HG02970 (cell line): ENCODE results near the gene CACNB2.

Experiments used
- ATAC-seq: cut with Tn5 transposase; IDR thresholded peaks from one replicate; pipeline ENCODE4 v1.9.1; 2021; ENCODE audit warnings: mild to moderate bottlenecking, moderate library complexity, moderate number of reproducible peaks; ENCODE audit not compliant: unreplicated experiment, low FRiP score

The CACNB2 gene

GRCh38 chr10:18376650-18377049, 236.4 kb downstream of the CACNB2 start:
- ATAC-seq: no peak

DNA sequence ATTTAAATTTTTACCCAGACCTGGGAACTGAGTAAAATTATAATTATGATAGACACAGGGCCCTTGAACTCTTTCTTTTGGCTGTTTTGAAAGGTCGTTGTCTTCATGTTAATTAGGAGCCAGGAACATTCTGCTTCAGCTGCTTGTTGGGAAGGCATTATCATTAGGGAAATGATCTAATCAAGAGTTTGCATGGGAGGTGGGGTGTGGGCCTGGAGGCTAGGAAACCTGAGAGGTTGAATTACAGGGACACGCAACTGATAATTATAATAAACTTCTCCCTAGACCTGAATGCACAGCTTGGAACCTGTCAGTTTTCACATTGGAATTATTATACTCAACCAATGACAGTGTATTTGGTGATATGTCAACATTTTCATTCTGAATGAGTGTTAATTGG, 237.7 kb downstream of the CACNB2 start:
- no peak for ATAC-seq

- ATAC-seq: no peak
Observed at GRCh38 chr10:18378766-18379165, 238.5 kb downstream of the CACNB2 start.

DNA sequence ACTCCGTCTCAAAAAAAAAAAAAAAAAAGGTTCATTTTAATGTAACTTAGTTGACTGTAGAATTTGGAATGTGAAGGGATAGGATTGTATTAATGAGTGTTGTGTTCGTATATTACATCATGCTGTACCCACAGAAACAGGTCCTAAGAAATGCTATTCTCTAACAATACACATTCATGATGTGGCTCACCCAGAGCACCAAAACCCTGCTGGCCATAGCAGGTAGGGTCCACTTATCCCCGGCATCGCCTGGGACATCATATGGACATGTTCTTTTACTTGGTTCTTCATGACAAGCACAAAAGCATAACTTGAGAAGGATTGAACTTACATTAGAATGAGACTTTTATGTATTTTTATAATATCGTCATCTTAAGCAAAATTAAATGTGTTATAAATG, 241.5 kb downstream of the CACNB2 start:
- no peak for ATAC-seq

GRCh38 chr10:18397906-18398305, 257.7 kb downstream of the CACNB2 start:
- ATAC-seq: no peak

DNA sequence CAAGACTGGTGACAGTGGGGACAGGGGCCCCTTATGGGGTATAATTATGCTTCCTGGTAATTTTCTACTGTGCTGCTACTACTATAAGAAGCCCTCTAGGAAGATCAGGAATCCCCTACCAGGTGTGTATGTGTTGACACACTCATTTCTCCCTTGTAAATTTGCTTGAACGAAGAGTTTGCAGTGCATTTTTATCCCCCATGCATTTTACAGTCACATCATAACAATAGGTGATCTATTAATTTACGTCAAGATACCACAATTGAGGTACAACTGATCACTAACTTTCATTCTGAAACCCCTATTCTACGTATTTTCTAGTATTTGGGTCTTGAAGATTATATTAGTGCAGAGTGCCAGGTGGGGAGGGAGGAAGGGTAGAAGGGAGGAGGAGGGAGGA, 258.9 kb downstream of the CACNB2 start:
- ATAC-seq: peak; percentile 54

DNA sequence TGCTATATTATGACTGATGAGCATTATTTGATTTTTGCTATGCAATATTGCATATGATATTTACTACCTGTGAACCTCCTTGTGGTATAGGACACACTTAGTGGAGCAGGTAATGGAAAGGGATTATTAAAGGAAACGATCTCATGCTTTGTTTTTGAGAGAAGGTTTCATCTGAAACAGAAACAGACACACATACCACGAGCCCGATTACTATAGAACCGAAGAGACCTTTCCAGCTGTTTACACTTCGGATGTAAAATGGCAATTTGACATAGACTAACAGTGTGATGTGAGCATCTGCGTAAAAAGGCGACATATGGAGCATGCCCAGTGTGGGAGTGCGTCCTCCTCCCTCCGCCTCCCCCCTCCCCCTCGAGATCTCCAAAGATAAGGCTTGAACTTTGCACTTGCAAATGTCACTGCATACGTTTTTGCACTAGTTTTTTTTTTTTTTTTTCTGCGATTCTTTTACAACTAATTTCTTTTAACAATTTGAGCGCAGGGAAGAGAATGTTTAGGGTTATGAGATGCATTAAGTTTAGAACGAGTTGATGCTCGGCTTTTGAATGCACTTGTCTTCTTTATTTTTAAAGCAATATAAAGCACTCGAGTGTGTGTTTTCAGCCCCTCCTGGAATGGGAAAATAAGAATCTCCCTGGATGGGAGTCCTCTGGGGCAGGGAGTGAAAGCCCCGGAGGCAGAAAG, 260.1 kb downstream of the CACNB2 start:
- peak; percentile 67 for ATAC-seq

DNA sequence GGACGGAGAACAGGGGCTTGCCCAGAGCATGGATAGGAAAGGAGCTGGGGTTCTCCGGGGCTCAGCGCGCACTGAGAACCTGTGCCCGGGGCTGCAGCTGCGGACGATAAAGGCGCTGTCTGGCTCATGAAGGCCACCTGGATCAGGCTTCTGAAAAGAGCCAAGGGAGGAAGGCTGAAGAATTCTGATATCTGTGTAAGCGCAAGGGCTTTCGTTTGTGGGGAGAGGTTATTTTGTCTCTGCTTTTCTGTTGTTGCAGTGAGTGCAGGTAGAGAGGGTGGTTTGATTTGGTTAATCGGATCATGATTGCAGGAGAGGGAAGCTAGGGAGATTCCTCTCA, 260.7 kb downstream of the CACNB2 start:
- no peak for ATAC-seq

GRCh38 chr10:18401416-18402195, 261.4 kb downstream of the CACNB2 start:
- ATAC-seq: no peak

- ATAC-seq: no peak
Observed at GRCh38 chr10:18402853-18403252, 262.6 kb downstream of the CACNB2 start.

- ATAC-seq: no peak
Observed at GRCh38 chr10:18404530-18404929, 264.3 kb downstream of the CACNB2 start.

GRCh38 chr10:18406136-18406535, 265.9 kb downstream of the CACNB2 start:
- ATAC-seq: no peak

DNA sequence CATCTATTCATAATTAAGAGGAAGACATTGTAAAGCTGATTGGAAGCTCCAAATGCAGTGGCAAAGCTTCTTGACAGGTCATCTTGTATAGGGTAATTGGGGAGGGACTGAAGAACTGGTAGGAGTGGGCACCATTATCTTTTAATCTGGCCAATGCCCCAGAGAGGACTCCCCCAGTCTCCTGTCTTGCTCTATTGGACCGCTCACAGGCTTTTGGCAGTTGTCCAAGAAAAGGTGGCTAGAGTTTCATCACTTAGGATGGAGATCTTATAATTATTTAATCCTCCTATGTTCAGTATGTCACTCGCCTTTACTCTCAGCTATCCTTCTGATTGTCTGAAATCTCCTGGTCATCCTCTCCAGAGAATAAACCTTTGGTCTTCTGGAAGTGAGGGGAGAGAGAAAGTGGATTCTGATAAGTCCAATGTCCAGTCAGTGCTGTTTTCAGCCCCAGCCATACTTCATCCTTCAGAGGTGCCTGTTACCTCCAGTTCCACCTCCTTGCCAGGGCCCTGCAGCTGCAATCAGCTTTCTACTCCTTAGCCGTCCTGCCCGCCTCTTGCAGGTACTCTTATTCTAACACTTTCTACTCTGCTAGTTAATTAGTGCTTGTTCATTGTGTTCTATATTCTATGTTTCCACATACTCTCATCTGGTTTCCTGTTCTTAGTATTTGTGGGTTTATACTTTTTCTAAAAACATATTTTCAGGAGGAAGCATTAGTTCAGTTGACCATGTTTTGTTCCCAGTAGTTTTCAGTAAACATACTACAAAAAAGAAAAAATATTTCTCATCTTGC, 269.6 kb downstream of the CACNB2 start:
- ATAC-seq: no peak

DNA sequence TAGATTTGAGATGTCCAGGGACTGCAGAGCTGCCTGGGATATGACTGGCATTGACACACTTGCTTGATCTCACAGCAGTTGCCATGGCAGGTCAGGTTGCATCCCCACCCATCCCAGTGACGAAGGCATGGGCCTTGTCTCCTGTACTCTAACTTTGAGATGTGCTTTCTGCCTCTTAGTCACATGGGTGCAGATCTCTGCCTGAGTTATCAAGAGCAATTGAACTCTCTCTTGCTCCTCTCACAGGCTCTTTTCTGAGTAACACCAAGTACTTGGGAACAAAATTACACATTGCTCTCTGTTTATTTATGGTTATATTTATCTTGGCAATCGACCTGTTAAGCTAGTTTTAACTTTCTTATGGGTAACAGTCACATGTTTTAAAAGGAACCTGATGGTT, 273.8 kb downstream of the CACNB2 start:
- no peak for ATAC-seq

- no peak for ATAC-seq
Observed at GRCh38 chr10:18417950-18418527, 277.8 kb downstream of the CACNB2 start.

- ATAC-seq: no peak
Observed at GRCh38 chr10:18418541-18419215, 278.5 kb downstream of the CACNB2 start.

GRCh38 chr10:18419945-18420344, 279.7 kb downstream of the CACNB2 start:
- no peak for ATAC-seq

DNA sequence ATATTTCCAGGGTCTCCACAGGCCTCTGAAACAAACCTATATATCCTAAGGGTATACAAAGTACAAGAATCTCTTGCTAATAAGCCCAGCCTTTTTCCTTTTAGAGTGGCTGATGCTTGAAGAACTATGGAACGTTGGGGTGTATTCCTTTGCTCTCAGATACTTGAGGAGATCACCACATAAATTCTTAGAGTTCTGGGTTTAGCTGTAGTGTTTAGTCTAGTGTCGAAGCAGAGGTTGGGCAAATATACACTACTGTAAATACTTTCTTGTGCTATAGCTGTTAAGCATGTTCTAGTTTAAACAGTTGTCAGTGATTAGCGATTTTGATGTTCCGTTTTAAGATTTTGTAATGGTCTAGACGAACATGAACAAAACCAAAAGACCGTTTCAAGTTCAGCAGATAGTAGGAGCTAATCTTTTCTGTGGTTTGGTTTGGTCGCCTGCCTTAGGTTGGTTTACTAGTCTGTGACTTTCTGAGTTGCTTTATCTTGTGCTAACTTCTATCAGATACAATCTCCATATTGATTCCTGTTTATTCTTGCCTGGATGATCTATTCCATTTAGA, 281.6 kb downstream of the CACNB2 start:
- ATAC-seq: no peak

DNA sequence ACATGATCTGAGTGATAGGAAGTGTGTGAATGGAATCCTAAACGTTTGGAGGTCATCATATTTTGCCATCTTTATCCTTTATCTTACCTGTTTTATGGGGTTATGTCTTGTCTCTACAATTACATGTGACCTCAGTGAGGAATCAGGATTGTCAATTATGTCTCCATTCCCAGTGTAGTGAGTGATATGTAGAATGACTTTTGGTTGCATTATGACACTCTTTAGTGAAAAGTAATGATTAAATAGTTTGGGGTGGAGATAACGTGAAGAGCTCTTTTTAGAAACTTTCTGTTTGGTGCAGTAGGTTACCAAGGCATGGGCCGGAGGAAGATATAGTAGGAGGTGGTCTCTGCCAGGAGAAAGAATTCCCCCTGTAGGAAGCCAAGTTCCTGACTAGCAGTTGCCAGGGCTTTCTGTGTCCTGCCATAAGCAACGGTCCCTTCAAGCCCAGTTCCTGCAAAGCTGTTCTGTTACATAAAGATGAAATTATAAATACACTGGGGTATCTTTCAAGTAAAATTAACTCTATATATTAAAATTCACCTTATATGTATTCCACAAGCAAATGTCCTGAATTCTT, 282.9 kb downstream of the CACNB2 start:
- ATAC-seq: no peak

DNA sequence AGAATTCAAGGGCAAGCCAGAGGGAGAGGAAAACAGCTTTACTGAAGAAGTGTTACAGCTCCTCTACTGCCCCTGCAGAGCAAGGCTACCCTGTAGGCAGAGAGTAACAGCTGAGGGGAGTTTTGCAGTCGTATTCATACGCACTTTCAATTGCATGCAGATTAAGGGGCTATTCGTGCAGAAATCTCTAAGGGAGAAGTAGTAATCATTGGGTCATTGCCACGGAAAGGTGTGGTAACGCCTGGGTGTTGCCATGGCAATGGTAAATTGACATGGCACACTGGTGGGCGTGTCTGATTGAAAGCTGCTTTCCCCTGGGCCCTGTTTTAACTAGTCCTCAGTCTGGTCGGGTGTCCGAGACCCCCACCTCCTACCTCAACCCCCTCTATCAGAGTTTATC, 284.0 kb downstream of the CACNB2 start:
- no peak for ATAC-seq
